Urothelium cell line (cell line): ENCODE data around the gene SLC38A10.
A peak's percentile ranks its signal among the peaks of the same experiment; 100 is the strongest.

Source experiments
- DNase-seq: peaks from one replicate; pipeline ENCODE4 v3.0.0; 2011; ENCODE audit warnings: low spot score, mixed read lengths
- FAIRE-seq: peaks from 2 replicates; lab custom pipeline; 2011; peaks lifted over from hg19 to GRCh38; lab: Jason Lieb, UNC

Gene SLC38A10

DNA sequence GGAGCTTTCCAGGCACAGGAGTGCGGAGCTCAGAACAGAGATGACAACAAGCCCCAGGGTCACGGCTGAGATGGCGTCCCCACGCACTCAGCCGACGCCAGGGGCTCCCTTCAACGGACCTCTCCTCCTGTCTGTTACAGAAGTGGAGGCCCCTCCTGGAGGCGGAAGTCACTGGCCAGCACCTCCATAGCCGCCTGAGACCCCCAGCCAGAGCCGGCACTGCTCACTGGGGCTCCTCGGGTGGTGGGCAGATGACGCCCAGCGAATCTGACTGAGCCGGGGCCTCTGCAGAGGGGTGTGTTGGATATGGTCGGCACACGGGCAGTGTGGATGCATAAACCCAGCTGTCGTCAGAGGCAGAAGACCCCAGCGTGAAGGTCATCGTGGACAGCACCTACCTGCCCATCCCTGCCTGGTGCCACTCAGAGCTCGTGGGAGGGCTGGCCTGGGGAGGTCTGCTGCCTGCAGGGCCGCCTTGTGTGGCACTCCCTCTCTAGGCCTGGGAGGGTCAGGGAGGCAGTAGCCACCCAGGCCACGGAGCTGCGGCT lies 36.0 kb downstream of the SLC38A10 start:
- DNase-seq = no peak
- FAIRE-seq = no peak

DNA sequence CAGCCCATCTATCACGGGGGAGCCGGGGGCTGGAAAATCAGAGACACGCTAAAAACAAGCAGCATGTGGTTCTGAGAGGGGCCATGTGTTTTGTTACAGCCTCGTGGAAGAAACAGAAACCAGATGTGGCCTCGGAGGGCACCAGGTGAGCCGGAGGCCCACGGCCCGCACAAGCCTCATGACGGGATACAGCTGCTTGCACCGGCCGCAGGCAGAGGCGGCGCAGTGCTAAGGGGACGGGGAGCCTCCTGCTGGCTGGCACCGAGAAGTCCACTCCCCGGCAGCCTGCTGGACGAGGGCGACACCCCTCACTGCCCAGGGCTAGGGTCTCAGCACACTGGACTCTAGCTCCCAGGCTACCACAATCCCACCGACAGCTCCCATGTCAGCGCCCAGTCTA lies 36.8 kb downstream of the SLC38A10 start:
- no peak for FAIRE-seq
- DNase-seq = no peak

DNA sequence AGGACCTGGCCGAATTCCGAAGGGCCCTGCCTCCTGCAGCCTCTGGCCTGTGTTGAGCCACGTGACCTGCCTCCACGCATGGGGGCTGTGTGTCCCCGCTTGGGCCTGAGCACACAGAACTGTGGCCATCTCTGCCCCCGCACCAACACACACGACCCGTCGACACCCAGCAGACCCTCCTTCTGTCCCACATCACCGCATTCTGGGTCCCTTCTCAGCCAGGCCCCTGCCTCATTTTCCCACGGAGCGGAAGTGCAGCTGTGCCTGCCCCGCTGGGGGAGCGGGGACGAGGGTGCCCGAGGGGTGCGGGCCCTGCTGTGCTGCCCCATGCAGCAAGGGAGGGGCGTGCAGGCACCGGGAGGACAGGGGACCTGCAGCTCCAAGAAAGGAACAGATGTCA lies 37.6 kb downstream of the SLC38A10 start:
- DNase-seq = no peak
- FAIRE-seq = peak; percentile 42

GRCh38 chr17:81256616-81257015 lies 38.5 kb downstream of the SLC38A10 start:
- DNase-seq (no peak), FAIRE-seq (no peak)

- peak; percentile 58 for DNase-seq
- no peak for FAIRE-seq
These were observed 40.0 kb downstream of the SLC38A10 start for GRCh38 chr17:81254955-81255717.

GRCh38 chr17:81253358-81254131 lies 41.6 kb downstream of the SLC38A10 start:
- FAIRE-seq (peak; percentile 100), DNase-seq (peak; percentile 73)

DNA sequence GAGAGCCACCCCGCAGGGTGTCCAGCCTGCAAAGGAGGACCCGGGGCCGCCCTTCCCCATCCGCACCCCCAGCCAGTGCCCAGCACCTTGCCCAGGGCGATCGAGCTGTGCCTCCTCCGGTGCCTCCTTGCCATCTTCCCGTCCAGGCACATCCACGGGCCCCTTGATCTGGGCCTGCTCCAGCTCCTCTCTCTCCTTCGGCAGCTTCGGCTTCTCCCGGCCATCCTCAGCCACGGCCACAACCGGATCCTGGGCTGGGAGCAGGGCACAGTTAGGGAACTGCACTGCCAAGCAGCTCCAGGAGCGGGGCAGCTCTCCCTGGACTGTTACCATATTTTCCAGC lies 42.1 kb downstream of the SLC38A10 start:
- DNase-seq = no peak
- no peak for FAIRE-seq

DNA sequence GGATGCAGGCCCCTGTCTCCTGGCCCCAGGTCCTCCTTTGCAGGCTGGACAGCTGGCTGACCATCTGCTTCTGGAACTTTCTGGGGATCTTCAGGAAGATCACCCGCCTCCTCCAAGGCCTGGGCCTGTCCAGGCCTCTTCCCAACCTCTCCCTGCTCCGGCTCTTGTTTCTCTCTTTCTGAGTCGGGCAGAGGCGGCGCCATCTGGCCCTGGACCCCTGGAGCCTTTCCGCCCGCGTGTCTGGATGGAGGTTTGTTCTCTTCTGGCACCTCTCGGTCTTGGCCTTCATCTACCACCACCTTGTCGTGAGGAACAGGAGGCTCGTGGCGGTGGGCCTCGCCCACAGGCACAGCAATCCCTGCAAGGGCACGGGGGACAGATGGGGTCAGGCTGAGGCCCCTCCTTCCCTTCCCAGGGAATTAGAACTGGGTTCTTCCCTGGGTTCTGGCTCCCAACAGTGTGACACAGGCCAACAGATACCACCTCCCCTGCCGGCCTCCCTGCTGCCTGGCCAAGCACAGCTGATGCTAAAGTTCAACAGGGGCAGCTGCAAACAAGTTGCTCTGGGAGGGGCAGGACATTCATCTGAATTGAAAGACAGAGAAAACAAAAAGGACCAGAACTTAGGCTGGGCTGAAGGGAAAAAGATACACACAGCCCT lies 42.7 kb downstream of the SLC38A10 start:
- DNase-seq (no peak), FAIRE-seq (peak; percentile 5)

GRCh38 chr17:81251709-81252301 lies 43.3 kb downstream of the SLC38A10 start:
- DNase-seq (no peak), FAIRE-seq (no peak)

DNA sequence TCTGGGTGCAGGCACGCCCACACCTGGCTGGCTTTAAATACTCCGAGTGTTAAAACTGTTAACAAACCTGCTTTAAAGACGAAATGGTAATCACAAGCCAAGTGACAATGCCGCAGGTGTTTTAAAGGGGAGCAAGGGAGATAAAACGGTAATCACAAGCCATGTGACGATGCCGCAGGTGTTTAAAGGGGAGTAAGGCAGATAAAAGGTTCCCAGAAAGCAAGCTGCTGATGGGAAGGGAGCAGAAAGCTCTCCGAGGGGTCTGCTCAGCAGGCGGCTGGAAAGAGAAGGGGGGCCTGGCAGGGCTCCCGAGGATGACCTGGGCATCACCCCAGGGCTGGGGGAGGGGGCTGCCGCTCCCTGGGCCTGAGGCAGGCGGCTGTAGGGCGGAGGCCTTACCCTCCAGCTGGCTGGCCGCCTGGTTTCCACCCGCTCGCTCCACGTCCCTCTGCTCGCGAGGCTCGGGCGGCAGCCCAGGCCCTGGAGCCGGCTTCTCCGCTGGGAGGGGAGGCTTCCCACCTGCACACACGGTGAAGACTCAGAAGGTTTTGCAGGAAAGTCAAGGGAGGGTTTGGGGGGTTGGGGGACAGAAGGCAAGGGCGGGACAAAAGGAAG lies 43.9 kb downstream of the SLC38A10 start:
- FAIRE-seq = no peak
- DNase-seq = no peak

DNA sequence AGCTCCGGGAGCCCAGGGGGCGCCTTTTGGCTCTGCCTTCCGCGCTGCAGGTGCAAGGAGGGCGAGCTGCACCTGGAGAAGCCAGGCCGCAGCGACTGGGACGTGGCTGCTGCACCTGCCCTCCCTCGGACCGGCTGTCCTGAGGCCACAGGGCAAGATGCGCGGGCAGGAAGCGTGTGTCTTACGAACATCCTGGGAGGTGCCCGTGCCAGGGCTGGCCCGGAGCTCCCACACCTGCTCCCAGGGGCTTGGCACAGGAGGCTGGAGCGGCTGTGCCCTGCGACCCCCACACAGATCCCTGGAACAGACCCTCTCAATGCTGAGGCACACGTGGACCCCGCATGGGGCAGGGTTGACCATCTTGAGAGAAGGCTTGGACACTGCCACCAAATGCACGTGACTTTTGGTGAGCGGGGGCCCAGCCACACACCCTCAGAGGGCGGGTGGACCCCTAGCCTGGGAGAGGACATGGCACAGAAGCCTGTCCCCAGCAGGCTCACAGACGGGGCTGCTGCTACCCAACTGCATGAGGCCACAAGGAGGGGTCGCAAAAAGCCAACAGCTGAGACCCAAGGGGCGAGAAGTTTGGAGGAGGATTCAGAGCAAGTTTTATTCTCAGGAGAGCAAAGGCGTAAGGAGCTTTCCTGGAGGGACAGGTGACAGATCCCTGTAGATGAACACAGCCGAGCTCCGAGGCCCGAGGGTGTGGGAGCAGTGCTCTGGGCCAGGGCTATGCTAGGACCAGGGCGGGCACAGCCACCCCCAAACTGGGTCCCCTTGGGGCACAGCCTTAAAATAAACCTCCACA lies 44.6 kb downstream of the SLC38A10 start:
- no peak for FAIRE-seq
- DNase-seq = no peak

- FAIRE-seq = peak; percentile 100
These were observed 45.7 kb downstream of the SLC38A10 start for GRCh38 chr17:81249223-81250040.

DNA sequence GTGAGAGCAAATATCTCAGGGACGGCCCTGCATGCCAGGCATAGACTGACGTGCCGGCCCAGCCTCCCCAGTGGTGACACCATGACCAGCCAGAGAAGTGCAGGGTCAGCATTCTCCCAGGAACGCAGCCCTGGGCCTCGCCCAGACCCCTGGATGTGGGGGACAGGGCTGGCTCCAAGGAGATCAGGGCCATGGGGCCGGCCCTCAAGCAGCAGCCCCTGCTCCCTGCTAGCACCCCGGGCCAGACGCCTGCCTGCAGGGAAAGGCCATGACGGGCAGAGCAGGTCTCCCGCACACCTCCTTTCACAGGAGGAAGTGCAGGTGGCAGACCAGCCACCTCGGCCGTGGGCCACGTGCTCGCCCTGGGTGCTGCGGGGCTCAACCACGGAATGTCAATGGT lies 46.5 kb downstream of the SLC38A10 start:
- no peak for FAIRE-seq
- no peak for DNase-seq

More at GRCh38 chr17:81249223-81250040, 45.7 kb downstream of the SLC38A10 start:
- DNase-seq = no peak

DNA sequence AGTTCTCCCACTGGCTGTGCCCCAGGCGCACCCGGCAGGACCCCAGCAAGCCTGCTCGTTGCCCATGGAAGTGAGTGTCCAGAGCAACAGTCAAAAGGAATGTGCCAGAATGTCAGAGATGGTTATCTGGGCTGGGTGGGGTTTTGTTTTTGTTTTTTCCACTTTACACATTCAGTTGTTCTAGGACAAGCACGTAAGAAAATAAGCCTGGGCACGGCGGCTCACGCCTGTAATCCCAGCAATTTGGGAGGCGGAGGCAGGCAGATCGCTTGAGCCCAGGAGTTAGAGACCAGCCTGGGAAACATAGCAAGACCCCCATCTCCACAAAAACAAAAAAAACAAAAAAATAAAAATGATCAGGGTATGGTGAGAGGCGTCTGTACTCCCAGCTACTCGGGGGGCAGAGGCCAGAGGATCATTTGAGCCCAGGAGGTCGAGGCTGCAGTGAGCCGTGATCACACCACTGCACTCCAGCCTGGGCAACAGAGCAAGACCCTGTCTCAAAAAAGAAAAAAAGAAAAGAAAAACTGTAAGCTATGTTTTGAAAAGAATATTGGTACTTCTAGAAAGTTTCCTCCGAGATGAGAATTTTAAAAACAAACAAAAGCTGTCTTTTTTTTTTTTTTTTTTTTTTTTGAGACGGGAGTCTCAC lies 47.6 kb downstream of the SLC38A10 start:
- FAIRE-seq (no peak), DNase-seq (no peak)

DNA sequence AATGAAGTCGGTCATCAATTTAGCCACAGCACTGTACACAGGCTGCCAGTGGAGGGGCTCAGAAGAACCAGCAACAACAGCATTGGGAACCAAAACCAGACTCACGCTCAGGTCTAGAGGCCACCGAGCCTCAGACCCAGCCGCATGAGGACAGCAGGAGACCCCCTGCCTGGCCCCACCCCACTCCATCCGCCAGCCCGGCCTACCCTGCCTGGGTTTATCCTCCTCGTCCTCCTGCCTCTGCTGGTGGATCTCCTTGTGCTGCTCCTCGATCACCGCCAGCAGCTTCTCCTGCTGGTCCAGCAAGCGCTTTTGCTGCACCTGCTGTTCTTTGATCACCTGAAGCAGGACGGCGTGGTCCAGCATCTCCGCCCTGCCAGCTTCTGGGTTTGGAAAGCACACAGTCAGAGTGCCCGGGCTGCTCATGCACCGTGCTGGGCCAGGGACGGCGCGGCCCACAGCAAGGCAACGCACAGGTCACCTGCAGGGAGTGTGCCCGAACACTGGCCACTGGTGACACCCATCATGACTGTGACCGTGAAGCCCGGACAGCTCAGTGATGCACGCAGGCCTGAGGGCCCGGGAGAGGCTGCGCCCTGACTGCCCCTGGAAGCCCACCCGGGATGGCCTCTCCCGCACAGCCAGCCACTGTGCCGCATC lies 48.3 kb downstream of the SLC38A10 start:
- no peak for DNase-seq
- peak; percentile 9 for FAIRE-seq

DNA sequence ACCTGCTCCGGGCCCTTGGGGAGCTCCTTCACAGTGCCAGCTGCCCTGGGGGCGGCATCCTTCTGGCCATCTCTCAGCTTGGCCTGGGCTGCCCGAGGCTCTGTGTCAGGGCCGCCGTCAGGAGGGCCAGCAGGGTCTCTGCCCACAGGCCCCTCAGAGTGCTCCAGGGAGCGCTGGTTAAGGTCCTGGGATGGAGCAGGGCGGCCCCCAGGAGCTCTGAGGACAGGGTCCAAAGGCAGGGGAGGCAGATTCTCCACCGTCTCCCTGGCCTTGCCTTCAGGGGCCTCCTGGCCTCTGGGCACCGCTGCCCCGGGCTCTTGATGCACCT lies 48.8 kb downstream of the SLC38A10 start:
- FAIRE-seq (no peak), DNase-seq (no peak)

GRCh38 chr17:81245665-81246342 lies 49.3 kb downstream of the SLC38A10 start:
- DNase-seq = no peak
- no peak for FAIRE-seq
